Dedifferentiated amniotic fluid mesenchymal stem cell (primary cell): ENCODE results near the gene NOTCH3.

Source experiments
- DNase-seq: peaks from one replicate; pipeline ENCODE4 v3.0.0-alpha.2; 2016; ENCODE audit errors: extremely low spot score

The NOTCH3 gene

GRCh38 chr19:15200553-15201364, at the start of gene NOTCH3:
Gene NOTCH3, minus strand, starts transcription at chr19:15200995. Its CDS starts 90 bp downstream, at chr19:15200905.
- no peak for DNase-seq

- DNase-seq, result no peak
These were observed 49.8 kb upstream of the NOTCH3 start for GRCh38 chr19:15250640-15250993.

DNA sequence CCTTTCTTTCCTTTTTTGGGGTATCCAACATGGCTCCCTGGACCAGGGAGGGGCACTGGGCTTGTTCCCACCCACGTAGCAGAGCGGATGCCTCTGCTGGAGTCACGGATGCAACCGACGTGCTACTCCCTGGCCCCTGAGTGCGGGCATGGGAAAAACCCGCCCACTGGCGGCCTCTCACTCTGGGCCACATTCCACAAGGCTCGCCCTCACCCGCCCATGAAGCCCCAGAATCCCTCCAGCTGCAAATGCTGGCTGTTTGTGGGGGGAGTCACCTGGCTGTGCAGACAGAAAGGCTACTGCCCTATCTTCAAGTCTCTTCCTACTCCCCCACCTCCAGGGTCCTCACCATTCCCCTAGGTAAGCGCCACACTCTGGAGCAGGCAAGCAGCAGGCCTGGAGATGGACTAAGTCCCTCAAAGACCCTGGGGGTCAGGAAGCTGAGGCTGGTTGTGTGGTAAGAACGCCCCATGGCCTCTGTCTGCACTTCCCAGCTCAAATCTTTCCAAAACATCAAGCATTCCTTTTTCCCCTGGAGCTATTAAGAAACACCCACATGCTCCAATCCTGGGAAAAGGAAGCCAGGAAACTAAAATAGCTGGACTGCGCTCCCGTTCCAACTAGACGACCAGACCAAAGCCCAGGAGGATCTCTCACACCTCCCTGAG, 49.3 kb upstream of the NOTCH3 start:
- peak; percentile 62 for DNase-seq

DNA sequence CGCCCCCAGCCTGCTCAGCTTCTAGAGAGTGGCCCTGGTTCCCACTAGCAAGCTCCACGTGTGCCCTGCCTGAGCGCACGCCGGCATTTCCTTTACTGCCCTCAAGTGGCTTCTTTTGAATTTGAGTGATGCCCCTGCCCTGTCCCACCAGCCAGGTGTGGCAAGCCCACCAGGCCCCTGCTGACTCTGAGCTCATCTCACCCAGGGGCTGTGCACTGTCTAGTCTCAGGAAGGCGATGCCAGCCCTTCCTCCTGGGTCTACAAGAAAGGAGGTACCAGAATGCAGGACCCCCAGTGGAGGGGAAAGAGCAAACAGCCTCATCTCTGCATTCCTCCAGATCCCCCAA, 48.7 kb upstream of the NOTCH3 start:
- no peak for DNase-seq

DNA sequence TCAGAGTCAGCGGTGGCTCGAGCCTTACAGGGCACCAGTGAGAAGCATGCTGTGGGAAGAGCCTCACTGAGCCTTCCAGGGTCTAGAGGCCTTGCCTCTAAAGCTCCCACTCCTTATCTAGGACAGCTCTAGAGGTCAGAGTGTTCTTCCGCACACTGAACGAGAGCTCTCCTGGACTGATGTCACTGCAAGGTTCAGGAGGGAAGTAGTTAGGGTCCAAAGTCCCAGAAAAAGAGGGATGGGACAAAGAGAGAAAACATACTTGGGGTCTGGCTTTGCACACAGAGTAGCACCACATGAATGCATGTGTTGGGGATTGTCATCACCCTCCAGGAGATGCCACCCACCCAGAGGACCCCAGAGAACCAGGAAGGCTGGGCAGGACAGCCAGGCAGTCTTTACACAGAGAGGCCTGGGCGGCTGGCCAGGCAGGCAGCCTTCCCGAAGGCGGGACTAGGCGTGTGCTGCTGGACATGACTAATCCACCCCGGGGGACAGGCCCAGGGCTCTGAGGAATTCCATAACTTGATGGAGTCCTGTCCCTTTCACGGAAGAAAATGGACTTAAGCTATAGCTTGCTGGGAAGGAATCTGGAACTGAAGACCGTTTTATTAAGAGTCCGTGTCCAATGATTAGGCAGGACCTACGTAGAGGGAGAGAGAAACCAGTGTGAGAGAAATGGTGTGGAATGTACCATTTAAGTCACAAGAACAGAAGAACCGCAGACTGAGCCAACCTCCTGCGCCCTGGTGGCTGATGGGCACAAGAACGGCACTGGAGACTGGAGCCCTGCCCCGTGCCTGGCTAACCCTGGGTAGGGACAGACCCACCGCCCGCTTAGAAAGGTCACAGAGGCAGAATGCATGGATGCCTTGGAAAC, 48.1 kb upstream of the NOTCH3 start:
- DNase-seq, result peak; percentile 83

GRCh38 chr19:15248106-15248505, 47.3 kb upstream of the NOTCH3 start:
- no peak for DNase-seq

GRCh38 chr19:15247107-15248014, 46.6 kb upstream of the NOTCH3 start:
- DNase-seq, result no peak

- no peak for DNase-seq
These were observed 45.3 kb upstream of the NOTCH3 start for GRCh38 chr19:15246198-15246481.

DNA sequence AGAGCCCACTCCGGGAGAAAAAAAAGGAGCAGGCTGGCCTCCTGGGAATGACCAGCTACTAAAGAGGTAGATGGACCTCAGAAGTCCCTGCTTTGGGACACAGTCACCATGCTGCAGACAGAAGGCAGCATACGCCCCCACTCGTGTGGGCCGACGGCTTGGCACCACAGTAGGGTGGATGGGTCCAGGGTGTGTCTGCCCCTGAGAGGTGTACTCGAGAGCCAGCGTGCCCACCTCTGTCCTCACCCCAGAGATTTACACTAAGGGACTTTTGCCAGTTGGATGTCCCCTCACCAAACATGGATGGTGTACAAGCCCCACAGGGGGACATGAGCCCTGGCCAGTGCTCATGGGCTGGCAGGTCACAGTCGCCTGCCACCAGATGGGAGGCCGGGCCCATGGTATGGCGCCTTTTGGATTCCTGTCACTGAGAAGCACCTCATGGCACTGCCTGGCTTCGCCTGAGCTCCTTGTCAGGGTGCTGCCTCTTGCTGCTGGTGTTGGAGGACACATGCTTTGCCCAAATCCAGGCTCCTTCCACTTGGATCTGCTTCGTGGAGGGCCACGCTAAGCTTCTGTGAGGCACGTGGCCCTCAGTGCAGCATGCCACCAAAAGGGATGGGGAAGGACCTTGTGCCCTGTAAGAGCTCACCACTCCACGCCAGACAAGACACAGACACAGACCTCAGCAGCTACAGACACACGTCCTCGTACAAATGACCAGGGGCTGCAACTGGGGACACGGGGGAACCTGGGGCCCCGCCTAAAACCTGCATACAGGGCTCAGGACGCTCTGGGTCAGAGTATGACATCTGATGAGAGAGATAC, 44.8 kb upstream of the NOTCH3 start:
- DNase-seq, result no peak

DNA sequence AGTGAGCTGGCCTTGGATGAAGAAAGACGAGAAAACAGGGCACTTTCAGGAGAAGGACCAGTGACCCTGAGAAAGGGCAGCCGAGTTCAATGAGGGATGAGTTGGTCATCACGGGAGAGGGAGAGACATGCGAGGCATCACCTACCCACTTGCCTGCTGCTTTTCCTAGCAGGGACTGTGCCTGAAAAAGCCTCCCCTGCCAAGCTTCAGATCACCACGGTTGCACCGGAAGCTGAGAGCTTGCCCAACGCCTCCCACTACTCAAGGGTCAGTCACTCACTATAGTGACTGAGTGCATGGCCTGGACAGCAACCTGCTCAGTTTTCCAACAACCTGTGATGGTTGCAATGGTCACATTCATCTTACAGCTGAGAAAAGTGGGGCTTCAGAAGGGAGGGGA, 44.0 kb upstream of the NOTCH3 start:
- DNase-seq, result no peak

- DNase-seq, result no peak
These were observed 43.5 kb upstream of the NOTCH3 start for GRCh38 chr19:15244106-15244803.

DNA sequence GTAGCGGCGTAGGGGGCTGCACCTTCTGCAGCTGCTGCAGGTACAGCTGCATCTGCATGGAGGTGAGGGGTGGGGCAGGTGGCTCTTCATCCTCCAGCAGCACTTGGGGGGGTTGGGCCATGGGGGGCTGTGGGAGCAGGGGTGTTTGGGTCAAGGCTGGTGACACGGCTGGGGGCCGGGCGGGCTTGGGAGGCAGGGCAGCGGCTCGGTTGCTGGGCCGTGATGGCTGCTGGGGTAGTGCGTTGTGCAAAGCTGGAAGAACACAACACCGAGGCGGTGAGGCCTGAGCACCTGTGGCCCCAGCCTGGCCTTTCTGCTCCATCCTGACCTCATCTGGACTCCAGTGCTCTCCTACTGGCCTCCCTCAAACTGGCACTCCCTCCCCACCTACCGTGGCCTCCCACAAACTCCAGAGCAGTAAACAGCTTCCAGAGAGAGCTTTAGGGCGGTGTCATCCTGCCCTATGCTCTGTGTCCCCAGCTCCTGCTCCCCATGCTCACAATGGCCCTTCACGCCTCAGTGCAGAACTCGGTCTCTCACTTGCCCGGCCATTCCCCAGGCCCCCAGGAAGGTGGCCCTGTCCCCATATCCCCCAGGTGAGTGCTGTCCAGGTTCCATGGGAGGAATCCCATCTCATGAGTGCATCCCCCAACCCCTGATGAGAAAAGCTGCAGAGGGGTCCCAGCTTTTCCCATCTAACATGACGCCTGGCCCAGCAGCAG, 42.6 kb upstream of the NOTCH3 start:
- no peak for DNase-seq

GRCh38 chr19:15241259-15241910, 40.6 kb upstream of the NOTCH3 start:
- DNase-seq, result no peak

DNA sequence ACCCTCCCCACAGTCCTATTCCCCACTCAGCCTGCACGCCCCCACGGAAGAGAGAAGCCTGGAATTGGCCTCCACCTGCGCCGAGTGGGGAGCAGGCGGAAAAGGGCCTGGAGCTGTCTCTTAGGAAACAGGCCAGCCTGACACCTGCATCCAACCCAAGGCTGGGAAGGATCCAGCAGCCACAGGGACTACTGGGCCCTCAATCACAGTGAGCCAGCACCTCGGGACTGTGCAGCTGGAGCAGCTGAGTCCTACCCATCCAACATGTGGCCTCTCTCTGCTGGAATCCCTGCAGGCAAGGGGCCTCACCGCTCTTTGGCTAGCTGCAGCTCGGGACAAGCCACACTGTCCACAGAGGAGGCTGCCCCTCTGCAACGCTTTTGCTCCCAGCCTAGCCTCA, 39.7 kb upstream of the NOTCH3 start:
- DNase-seq, result no peak

DNA sequence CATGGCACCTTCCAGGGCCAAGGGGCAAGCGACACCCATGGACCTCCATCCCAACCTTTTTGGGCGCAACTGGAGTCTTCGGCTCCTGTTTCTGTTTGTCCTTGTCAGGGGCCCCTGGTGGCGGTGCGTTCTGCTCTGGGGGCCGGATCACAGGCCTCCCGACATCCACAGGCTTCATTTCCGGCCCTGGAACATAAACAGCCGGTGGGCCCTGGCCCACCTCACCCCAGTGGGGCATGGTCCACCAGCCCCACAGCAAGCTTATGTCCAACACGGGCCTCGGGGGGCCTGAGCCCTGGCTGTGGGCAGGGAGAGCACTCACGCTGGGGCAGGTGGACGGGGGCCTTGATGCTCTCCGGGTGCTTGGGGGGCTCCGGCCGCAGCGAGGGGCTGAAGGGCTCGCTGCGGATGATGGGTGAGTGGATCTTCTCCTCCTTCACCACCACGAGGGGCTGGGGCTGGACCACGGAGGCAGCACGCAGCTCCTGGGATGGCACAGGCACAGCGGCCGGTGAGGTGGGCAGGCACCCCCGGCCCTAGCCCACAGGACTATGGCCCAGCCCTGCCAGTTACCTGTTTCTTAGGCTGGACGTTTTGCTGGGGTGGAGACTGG, 38.6 kb upstream of the NOTCH3 start:
- DNase-seq, result no peak

DNA sequence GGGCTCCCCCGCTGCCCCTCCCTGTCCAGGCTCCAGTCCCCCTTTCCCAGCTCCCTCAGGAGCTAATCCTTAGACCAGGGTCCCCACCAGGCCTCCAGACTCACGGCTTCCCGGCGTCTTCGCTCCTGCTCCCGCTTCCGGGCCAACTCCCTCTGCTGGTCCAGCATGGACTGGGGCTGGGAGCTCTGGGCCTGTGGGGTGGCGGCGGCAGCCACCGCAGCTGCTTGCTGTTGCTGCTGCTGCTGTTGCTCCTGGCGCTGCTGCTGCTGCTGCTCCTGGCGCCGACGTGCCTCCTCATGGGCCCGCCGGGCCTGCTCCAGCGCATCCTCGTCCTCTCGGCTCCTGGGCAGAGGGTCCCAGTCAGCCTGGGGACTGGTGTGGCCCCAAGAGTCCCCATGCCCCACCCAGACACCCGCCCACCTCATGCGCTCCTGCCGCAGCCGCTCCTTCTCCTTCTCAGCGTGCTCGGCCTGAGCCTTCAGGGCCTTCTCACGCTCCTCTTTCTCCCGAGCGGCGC, 37.9 kb upstream of the NOTCH3 start:
- no peak for DNase-seq

DNA sequence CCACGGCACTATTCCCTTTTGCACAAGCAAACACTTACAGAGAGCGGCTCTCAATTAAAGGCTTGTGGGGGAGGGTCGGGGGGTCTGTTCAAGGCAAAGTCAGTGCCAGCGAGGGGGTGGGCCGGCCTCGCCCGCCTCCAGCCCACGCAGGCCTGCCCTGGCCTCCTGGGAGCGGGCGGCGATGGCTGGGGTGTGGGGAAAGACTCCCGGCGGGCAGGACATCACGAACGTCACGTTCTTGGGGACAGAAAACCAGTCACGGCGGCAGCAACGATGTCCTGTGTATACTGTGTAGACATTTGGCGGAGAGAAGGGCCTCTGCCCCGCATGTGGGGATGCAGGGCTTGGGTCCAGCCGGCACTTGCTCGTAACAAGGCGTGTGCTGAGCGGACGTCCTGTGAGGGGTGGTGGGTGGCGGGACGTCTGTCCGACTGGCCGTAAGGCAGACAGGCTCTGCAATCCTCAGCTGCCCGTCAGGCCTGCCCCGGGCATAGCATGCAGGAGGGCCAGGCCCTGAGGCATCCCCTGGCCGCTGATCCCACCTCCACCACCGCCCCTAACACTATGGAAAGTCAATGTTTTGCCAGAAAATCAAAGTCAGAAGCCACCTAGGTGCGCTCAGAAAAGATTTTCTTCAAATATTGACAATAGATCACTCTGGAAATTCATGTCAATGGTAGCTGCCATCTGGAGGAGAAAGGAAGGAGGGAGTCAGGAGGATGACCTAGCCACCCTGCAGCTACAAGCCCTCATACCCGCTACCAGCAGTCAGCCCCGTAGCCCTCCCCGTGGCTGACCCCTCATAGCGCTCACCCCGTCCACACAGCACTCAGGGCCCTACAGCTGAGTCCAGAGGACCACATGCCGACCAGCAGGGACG, 37.2 kb upstream of the NOTCH3 start:
- no peak for DNase-seq
